GM12865 (cell line): ENCODE data around the gene SSBP2.

Source experiments
- DNase-seq: peaks from one replicate; pipeline ENCODE4 v3.0.0; 2010; ENCODE audit warnings: low read depth
- H3K4me3 ChIP-seq: 2 replicates; pipeline ENCODE4 v1.5.1; 2011; ENCODE audit warnings: mild to moderate bottlenecking, low read depth, low read length, control low read depth
- CTCF ChIP-seq: IDR thresholded peaks from 2 replicates; pipeline ENCODE4 v1.5.1; 2011; ENCODE audit warnings: low read length, control low read depth, low read depth, inconsistent platforms; ENCODE audit not compliant: insufficient read depth; ENCODE audit errors: missing control alignments

Gene SSBP2

GRCh38 chr5:81767938-81768337 lies 17.0 kb upstream of the SSBP2 start:
- no peak for DNase-seq

GRCh38 chr5:81767097-81767496 lies 16.2 kb upstream of the SSBP2 start:
- H3K4me3 ChIP-seq: no peak overlapping the region
- no peak for TF ChIP-seq CTCF
- no peak for DNase-seq

More at GRCh38 chr5:81767938-81768337, 17.0 kb upstream of the SSBP2 start:
- no peak for TF ChIP-seq CTCF
- H3K4me3 ChIP-seq: no peak overlapping the region

GRCh38 chr5:81766611-81767010 lies 15.7 kb upstream of the SSBP2 start:
- DNase-seq: no peak
- H3K4me3 ChIP-seq: no peak overlapping the region
- no peak for TF ChIP-seq CTCF

- DNase-seq: no peak
- no peak overlapping the region for H3K4me3 ChIP-seq
- no peak for TF ChIP-seq CTCF
Observed at GRCh38 chr5:81763294-81763928, 12.5 kb upstream of the SSBP2 start.

GRCh38 chr5:81762853-81763252 lies 12.0 kb upstream of the SSBP2 start:
- no peak overlapping the region for H3K4me3 ChIP-seq
- TF ChIP-seq CTCF: no peak
- no peak for DNase-seq

- TF ChIP-seq CTCF: no peak
- H3K4me3 ChIP-seq: no peak overlapping the region
- DNase-seq: no peak
Observed at GRCh38 chr5:81762401-81762800, 11.5 kb upstream of the SSBP2 start.

GRCh38 chr5:81761970-81762369 lies 11.1 kb upstream of the SSBP2 start:
- no peak for TF ChIP-seq CTCF
- no peak for DNase-seq
- H3K4me3 ChIP-seq: no peak overlapping the region
